Limb (tissue), 2 donors: Measurements from ENCODE around the gene CREB3L2.
"Not testable (repeated sequence)": the region's sequence is repeated elsewhere in the genome, so short reads cannot be mapped to it uniquely, and the experiment has no call there.

Source experiments
- DNase-seq, 2 donors: peaks; one replicate each; pipeline ENCODE4 v3.0.0-alpha.2; 2016; ENCODE audit errors: extremely low spot score in 2 of 2

Gene CREB3L2

GRCh38 chr7:137934941-137935883, 66.7 kb downstream of the CREB3L2 start:
- DNase-seq = no peak

- DNase-seq = no peak
These were observed 67.6 kb downstream of the CREB3L2 start for GRCh38 chr7:137934176-137934826.

DNA sequence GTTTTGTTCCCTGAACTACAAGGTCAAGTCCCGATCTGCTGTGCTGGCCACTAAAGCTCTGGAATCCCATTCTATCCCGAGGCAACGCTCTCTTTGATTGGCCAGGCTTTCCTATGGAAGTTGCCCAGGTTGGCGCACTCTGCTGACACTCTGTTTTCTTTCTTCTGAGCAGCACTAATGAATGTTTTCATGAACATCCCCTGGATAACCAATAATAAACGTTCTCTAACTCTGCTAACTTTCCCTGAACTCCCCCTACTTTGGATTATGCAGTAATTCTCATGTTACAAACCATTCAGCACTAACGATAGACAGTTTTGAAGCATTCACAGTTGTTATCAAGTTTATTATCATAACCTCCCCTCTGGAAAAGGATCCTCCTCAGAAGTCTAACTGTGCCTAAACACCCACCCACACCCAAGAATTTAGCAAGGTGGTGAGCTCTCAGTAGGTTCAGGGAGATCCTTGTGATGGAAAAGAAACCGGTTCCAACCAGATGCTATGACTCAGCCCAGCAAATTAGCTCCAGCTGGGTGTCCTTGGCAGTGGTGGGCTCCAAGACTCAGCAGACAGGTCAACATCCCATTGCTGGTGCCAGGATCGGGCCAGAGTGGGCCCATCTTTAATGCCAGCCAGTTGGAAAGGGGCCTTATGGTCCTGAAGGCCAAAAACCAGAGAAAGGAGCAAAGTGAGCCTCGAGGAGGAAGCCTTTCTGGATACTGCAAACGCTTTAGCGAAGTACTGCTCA, 68.4 kb downstream of the CREB3L2 start:
- no peak for DNase-seq

DNA sequence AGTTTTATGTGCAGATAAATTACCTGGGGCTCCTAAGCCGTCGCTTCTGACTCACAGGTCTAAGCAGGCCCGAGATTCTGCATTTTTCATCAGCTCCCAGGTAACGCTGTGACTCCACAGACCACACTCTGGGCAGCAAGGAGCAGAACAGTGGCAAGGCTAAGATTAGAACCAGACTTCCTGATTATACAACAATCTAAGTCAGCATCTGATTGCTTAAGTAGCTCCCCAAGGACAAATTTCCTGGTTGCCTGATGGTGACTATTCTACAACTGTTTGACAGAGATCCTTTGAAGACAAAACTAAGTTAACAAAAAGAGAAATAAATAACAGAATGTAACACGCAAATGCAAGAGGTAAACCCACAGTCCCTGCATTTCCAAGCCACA, 69.0 kb downstream of the CREB3L2 start:
- no peak for DNase-seq

DNA sequence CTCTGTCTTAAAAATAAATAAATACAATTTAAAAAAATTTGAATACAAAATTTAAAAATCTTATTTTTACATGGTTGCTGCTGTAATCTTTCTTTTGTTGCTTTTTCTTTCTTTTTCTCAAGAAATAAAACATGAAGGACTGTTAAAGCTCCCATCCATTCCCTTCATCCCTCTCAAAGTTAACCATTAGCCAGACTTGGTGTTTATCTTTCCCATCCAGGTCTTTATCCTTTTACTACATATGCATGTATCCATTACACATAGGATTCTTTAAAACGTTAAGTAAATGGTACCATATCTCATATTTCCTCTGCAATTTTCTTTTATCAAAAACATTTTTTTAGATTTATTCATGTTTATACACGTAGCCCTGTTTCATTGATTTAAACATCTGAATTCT, 70.1 kb downstream of the CREB3L2 start:
- DNase-seq = no peak

DNA sequence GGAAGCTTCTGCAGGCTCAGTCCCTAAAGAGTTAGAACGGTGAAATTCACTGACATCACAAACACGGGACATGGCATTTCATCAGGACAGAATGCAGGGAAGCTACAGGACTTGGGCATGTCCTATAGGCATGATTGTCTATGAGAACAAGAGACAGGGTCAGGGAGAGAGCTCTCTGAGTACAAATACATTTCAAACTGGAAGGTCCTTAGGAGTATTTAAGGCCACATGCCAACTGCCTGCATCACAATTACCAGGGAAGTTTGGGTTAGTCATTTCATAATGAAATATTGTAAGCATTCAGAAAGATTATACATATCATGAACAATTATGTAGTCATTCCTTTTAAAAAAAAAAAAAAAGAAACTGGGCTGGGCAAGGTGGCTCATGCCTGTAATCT, 71.3 kb downstream of the CREB3L2 start:
- no peak for DNase-seq

DNA sequence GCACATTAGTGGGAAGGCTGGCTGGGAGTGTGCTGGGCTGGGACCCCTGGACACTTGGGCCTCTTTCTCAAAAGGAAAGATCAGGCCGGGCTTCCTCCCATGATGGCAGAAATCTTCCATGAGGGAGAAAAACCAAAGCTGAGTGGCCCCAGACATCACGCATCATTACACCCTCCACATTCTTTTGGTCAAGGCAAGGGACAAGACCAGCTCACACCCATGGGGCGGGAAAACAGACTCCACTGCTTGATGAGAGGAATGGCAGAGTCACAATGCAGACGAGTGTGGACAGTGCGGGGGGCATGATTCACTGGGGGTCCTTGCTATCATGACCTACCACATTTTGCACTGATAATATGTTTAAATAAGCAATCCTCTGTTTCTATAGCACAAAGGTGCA, 73.3 kb downstream of the CREB3L2 start:
- no peak for DNase-seq

DNA sequence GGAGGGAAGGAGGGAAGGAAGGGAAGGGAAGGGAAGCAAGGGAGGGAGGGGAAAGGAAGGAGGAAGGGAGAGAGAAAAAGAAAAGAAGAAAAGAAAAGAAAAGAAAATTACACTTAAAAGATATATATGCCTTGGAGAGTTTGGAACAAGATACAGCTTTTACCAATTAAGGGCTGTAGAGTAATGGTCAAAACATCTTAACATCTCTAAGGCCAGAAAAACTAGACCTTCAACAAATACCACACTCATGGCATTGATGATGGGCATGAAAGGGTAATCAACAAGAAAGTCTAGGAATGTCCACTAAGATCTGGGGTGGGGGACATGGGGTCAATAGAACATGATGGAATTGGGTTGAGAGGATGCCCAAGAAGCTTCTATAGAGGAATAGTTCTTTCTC, 74.5 kb downstream of the CREB3L2 start:
- no peak for DNase-seq

DNA sequence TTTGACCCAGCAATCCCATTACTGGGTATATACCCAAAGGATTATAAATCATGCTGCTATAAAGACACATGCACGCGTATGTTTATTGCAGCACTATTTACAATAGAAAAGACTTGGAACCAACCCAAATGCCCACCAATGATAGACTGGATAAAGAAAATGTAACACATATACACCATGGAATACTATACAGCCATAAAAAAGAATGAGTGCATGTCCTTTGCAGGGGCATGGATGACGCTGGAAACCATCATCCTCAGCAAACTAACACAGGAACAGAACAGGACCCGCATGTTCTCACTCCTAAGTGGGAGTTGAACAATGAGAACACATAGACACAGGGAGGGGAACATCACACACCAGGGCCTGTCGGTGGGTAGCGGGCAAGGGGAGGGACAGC, 75.7 kb downstream of the CREB3L2 start:
- not testable (repeated sequence) for DNase-seq

GRCh38 chr7:137925754-137926153, 76.1 kb downstream of the CREB3L2 start:
- DNase-seq = no peak

- no peak for DNase-seq
These were observed 76.8 kb downstream of the CREB3L2 start for GRCh38 chr7:137925091-137925490.

GRCh38 chr7:137923380-137923779, 78.5 kb downstream of the CREB3L2 start:
- no peak for DNase-seq

GRCh38 chr7:137920637-137921399, 81.1 kb downstream of the CREB3L2 start:
- no peak for DNase-seq

DNA sequence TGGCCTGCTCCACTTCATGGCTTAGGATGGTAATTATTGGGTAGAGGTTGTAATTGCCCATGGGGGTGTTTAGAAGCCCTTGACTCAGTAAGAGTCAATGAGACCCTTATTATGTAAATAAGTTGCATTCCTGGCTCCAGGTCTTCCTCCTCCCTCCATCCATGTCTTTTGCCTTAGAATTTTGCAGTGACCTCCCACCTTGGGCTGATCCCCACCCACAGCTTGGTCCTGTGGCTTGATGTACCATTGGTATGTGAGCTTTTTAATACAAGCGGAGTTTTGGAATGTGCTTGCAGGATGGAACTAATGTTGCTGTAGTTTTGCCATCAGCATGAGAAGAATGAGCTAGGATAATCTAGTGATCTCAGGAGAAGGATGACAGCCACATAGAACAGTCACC, 81.9 kb downstream of the CREB3L2 start:
- no peak for DNase-seq

GRCh38 chr7:137916980-137917645, 84.8 kb downstream of the CREB3L2 start:
- DNase-seq = no peak

DNA sequence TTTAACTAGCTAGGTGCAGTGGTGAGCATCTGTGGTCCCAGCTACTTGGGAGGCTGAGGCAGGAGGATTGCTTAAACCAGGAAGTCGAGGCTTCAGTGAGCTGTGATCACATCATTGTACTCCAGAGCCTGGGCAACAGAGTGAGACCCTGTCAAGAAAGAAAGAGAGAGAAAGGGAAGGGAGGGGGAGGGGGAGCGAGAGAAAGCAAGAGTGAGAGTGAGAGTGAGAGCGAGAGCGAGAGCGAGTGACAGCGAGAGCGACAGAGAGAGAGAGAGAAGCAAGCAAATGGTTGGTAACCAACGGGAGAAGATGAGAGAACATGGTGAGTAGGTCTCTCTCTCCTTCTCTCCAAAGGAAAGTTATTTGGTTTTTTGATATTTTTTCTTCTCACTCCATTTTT, 85.3 kb downstream of the CREB3L2 start:
- no peak for DNase-seq

GRCh38 chr7:137915266-137915665, 86.6 kb downstream of the CREB3L2 start:
- no peak for DNase-seq

DNA sequence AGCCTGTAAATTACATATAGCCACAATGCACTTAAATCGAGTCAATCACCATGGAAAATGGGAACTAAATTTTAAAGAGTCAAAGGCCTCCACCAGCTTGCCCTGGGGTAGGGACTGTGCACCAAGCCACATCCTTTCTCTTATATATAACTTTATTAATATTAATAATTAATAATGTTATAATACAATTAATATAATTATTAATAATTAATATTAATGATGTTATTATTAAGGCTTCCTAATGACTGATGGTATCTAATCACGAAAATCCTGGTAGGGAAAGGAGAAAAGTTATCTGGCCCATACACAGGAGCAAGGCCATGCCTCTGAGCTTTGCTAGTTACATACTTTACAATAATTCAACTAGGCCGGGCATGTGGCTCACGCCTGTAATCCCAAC, 87.9 kb downstream of the CREB3L2 start:
- DNase-seq = no peak

DNA sequence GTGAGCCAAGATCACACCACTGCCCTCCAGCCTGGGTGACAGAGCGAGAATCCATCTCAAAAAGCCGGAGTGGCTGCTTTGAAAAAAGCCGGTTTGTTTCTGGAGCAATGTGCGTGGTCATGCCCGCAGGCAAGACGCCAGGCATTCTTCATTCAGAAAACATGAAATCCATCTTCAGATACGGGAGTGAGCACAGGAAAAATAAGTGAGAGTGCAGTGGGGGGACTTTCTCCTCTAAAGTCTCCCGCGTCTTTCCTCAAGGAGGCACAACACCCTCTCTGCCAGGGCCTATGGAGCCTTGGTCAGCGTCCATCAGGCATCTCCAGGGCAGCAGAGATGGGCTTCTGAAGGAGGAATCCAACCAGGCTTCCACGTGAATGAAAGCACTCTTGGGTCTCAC, 92.8 kb downstream of the CREB3L2 start:
- DNase-seq = no peak

DNA sequence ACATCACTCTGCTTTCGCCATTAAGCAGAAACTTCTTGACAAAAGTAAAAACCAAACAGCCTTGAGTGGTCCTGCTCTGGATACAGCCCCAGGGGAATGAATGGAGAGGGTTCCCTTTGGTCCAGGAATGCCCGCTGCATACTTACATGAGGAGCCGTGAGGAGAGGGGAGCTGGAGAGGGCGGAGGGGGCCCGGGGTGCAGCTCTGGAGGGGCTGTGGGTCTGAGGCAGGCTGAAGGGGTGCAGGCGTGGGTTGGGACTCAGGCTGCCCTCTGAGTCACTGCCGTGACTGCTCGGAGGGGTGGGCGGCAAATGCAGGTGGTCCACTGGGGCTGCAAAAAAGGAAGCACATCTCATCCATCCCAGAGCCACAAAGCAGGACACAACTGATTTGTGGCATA, 93.8 kb downstream of the CREB3L2 start:
- DNase-seq = no peak

- DNase-seq = not testable (repeated sequence)
These were observed 95.2 kb downstream of the CREB3L2 start for GRCh38 chr7:137906636-137907035.
